Hepatocyte (in vitro differentiated cells): Measurements from ENCODE around the gene SCT. TPM values are rescaled to one million over a fixed set of nuclear protein-coding genes. Genes with fewer than 3 reads are reported as not detected.

Experiments used
- DNase-seq: peaks from one replicate; pipeline ENCODE4 v3.0.0-alpha.2; 2016; ENCODE audit warnings: low spot score
- H2AFZ ChIP-seq: fragments of 200-600 bp; sonication (generic); 2 replicates; pipeline ENCODE4 v1.6.0; 2016; ENCODE audit warnings: antibody characterized with exemption, mild to moderate bottlenecking
- H3K27ac ChIP-seq: fragments of 200-600 bp; sonication (generic); 2 replicates; pipeline ENCODE4 v1.5.1; 2016; ENCODE audit warnings: mild to moderate bottlenecking
- H3K27me3 ChIP-seq: fragments of 200-600 bp; sonication (generic); 2 replicates; pipeline ENCODE4 v1.6.1; 2016
- H3K36me3 ChIP-seq: fragments of 200-600 bp; sonication (generic); replicated peaks from 2 replicates; pipeline ENCODE4 v1.5.1; 2016; ENCODE audit warnings: low read depth; ENCODE audit not compliant: insufficient read depth
- H3K4me1 ChIP-seq: fragments of 200-600 bp; sonication (generic); 2 replicates; pipeline ENCODE4 v1.5.1; 2016; ENCODE audit warnings: mild to moderate bottlenecking, moderate library complexity; ENCODE audit not compliant: insufficient read depth
- H3K4me2 ChIP-seq: fragments of 200-600 bp; sonication (generic); 2 replicates; pipeline ENCODE4 v1.6.0; 2016
- H3K4me3 ChIP-seq: fragments of 200-600 bp; sonication (generic); 2 replicates; pipeline ENCODE4 v1.5.1; 2016; ENCODE audit warnings: mild to moderate bottlenecking
- H3K79me2 ChIP-seq: fragments of 200-600 bp; sonication (generic); 2 replicates; pipeline ENCODE4 v1.6.0; 2017; ENCODE audit warnings: mild to moderate bottlenecking
- H3K9me2 ChIP-seq: fragments of 200-600 bp; sonication (generic); replicated peaks from 2 replicates; pipeline ENCODE4 v1.6.0; 2017; ENCODE audit warnings: mild to moderate bottlenecking; ENCODE audit not compliant: insufficient read depth
- H3K9me3 ChIP-seq: fragments of 200-600 bp; sonication (generic); 2 replicates; pipeline ENCODE4 v1.5.1; 2016; ENCODE audit warnings: low read depth, mild to moderate bottlenecking
- H4K20me1 ChIP-seq: fragments of 200-600 bp; sonication (generic); 2 replicates; pipeline ENCODE4 v1.6.0; 2016; ENCODE audit warnings: mild to moderate bottlenecking; ENCODE audit not compliant: insufficient read depth, poor library complexity, severe bottlenecking
- EZH2 ChIP-seq: fragments of 200-600 bp; sonication (generic); IDR thresholded peaks from 2 replicates; pipeline ENCODE4 v1.6.1; 2016; ENCODE audit warnings: antibody characterized with exemption, mild to moderate bottlenecking, borderline replicate concordance
- EZH2phosphoT487 ChIP-seq: fragments of 200-600 bp; sonication (generic); IDR thresholded peaks from one replicate; pipeline ENCODE4 v1.6.1; 2018; ENCODE audit warnings: antibody characterized with exemption, mild to moderate bottlenecking, low read depth, moderate library complexity; ENCODE audit not compliant: unreplicated experiment, severe bottlenecking
- WGBS: methylation state at CpG from one replicate; pipeline ENCODE4 v1.1.6; 2016; ENCODE audit warnings: low lambda C conversion rate; ENCODE audit errors: missing lambda C conversion rate; 5-methylcytosine and 5-hydroxymethylcytosine counted together
- polyA plus RNA-seq: library from polyadenylated mRNA; unstranded; fragments of >200 nt; fragmentation: Nextera tagmentation; extraction: Ambion mirVana; gene quantifications from 2 replicates; pipeline ENCODE4 v1.2.1, GENCODE V29; 2016
- total RNA-seq: library from RNA; depleted of rRNA; stranded (reverse); fragments of >200 nt; gene quantifications from 2 replicates; pipeline ENCODE4 v1.2.3, GENCODE V29; 2014
- TF ChIP-seq, protein P1 (sequence below): fragments of 200-600 bp; sonication (generic); IDR thresholded peaks from 2 replicates; pipeline ENCODE4 v1.5.1; 2016; ENCODE audit warnings: antibody characterized with exemption, mild to moderate bottlenecking; ENCODE audit not compliant: poor library complexity

SCT gene
- total and polyA plus RNA-seq, 2 experiments from 2014 or later = 21.7 TPM; not detected in 1

DNA sequence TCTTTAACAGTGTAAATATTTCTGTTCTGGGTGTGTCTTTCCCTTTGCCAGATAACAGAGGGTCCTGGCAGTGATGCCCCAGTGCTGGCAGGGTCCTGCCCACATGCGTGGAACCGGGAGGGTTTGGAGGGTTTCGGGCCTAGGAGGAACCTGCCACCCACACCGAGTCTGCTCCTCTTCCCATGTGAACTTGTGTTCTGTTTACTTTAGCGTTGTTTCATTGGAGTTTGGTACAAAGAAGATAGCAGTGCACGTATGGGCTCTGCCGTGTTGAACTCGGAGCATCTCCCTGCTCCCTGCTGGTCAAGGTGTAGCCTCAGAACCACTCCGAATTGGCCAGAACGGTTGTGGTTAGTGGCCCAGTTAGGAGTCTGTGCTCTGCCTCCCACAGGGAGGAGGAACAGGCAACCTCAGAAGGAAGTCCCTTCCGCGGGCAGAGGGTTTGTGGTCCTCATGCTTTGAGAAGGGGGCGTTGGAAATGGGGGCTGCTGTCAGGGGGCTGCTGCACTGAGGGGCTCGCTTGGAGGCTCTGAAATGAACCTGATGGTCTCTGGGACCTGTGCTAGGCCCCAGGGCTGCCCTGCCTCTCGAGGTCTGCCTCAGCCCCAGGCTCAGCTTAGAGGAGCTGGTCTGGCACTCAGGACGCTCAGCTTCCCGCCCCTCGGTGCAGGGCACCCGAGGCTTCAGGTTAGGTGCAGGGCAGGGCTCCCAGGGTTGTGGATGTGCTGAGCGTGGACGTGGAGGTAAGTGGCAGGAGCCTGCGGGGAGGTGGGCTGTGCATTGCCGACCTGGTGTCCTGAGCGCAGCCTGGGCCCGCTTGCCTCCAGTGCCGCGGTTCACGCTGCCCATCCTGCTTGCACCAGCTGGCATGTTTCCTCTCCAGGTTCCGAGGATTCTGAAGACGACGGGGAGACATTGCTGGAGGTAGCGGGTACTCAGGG, 40.3 kb downstream of the SCT start:
- peak overlapping the region; percentile 60 for H3K27ac ChIP-seq
- H3K27me3 ChIP-seq = no peaks in the 10 kb centered on the region
- H3K4me3 ChIP-seq = no peak overlapping the region
- no peaks in the 10 kb centered on the region for H3K9me3 ChIP-seq
- no peaks in the 10 kb centered on the region for H3K36me3 ChIP-seq
- no peak for DNase-seq
- WGBS = 90% methylated on average over 32 of the region's 32 CpGs
- H2AFZ ChIP-seq = no peak overlapping the region
- H3K9me2 ChIP-seq = no peaks in the 10 kb centered on the region
- peaks cover 75% of the 10 kb centered on the region for H3K79me2 ChIP-seq
- TF ChIP-seq EZH2 = no peak
- no peak for TF ChIP-seq EZH2phosphoT487
- TF ChIP-seq, protein P1, sequence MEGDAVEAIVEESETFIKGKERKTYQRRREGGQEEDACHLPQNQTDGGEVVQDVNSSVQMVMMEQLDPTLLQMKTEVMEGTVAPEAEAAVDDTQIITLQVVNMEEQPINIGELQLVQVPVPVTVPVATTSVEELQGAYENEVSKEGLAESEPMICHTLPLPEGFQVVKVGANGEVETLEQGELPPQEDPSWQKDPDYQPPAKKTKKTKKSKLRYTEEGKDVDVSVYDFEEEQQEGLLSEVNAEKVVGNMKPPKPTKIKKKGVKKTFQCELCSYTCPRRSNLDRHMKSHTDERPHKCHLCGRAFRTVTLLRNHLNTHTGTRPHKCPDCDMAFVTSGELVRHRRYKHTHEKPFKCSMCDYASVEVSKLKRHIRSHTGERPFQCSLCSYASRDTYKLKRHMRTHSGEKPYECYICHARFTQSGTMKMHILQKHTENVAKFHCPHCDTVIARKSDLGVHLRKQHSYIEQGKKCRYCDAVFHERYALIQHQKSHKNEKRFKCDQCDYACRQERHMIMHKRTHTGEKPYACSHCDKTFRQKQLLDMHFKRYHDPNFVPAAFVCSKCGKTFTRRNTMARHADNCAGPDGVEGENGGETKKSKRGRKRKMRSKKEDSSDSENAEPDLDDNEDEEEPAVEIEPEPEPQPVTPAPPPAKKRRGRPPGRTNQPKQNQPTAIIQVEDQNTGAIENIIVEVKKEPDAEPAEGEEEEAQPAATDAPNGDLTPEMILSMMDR = no peak
- no peak overlapping the region for H3K4me2 ChIP-seq
- H4K20me1 ChIP-seq = peaks cover 49% of the 10 kb centered on the region
- H3K4me1 ChIP-seq = peaks cover 23% of the 10 kb centered on the region

DNA sequence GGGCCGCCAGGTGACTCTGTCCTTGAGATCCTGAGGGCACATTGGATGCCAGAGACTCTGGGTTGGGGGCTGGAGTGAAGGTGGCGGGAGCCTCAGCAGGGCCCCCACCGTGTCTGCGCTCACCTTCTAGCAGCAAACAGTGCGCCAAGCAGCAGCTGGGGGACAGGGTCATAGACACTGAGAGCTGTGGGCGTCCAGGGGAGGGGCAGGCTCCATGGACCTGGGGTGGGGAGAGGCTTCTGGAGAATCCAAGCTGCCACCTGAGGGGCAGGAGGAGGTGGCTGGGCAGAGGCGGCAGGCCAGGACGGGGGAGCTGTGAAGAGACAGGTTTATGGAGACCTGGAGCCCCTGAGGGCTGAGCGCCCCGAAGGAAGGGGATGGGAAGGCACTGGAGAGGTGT, 42.7 kb downstream of the SCT start:
- Histone ChIP-seq H3K36me3 (no peaks in the 10 kb centered on the region), H3K9me2 (no peaks in the 10 kb centered on the region), H3K79me2 (peaks cover 75% of the 10 kb centered on the region), H3K27ac (no peak overlapping the region), H3K4me3 (no peak overlapping the region), H3K9me3 (no peaks in the 10 kb centered on the region), H2AFZ (no peak overlapping the region), H3K27me3 (no peaks in the 10 kb centered on the region), H3K4me1 (peaks cover 40% of the 10 kb centered on the region), H3K4me2 (no peak overlapping the region), H4K20me1 (peaks cover 59% of the 10 kb centered on the region)
- no peak for TF ChIP-seq EZH2phosphoT487
- no peak for TF ChIP-seq EZH2
- TF ChIP-seq, protein P1 = no peak
- 98% methylated on average over 8 of the region's 10 CpGs for WGBS
- no peak for DNase-seq

GRCh38 chr11:581752-582151, 45.2 kb downstream of the SCT start:
- 96% methylated on average over 17 of the region's 17 CpGs for WGBS
- peaks cover 43% of the 10 kb centered on the region for H3K4me1 ChIP-seq
- H3K27me3 ChIP-seq = no peaks in the 10 kb centered on the region
- H4K20me1 ChIP-seq = peaks cover 79% of the 10 kb centered on the region
- no peaks in the 10 kb centered on the region for H3K36me3 ChIP-seq
- DNase-seq = no peak
- H3K27ac ChIP-seq = no peak overlapping the region
- no peaks in the 10 kb centered on the region for H3K9me2 ChIP-seq
- H3K9me3 ChIP-seq = no peaks in the 10 kb centered on the region
- TF ChIP-seq EZH2phosphoT487 (no peak), EZH2 (no peak)
- TF ChIP-seq, protein P1 = no peak
- no peak overlapping the region for H3K4me3 ChIP-seq
- H3K79me2 ChIP-seq = peaks cover 91% of the 10 kb centered on the region
- H2AFZ ChIP-seq = no peak overlapping the region
- no peak overlapping the region for H3K4me2 ChIP-seq
